HG02973 (cell line): Measurements from ENCODE around the gene DEFB131B.
"Not testable (repeated sequence)": the region's sequence is repeated elsewhere in the genome, so short reads cannot be mapped to it uniquely, and the experiment has no call there.

Source experiments
- ATAC-seq: cut with Tn5 transposase; IDR thresholded peaks from one replicate; pipeline ENCODE4 v1.9.1; 2021; ENCODE audit warnings: moderate library complexity; ENCODE audit not compliant: unreplicated experiment

Gene DEFB131B

DNA sequence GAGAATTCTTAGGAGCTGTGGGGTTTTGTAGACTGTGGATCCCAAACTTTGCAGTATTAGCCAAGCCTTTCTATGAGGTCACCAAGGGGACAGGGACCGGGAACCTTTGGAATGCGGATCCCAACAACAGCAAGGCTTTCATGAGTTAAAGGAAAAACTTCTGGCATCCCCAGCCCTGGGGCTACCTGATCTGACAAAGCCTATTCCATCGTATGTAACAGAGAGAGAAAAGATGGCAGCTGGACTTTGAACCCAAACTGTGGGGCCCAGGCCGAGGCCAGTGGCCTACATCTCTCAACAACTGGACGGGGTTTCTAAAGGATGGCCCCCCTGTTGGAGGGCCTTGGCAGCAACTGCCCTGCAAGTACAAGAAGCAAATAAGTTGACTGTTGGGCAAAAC lies 32.5 kb downstream of the DEFB131B start:
- not testable (repeated sequence) for ATAC-seq

DNA sequence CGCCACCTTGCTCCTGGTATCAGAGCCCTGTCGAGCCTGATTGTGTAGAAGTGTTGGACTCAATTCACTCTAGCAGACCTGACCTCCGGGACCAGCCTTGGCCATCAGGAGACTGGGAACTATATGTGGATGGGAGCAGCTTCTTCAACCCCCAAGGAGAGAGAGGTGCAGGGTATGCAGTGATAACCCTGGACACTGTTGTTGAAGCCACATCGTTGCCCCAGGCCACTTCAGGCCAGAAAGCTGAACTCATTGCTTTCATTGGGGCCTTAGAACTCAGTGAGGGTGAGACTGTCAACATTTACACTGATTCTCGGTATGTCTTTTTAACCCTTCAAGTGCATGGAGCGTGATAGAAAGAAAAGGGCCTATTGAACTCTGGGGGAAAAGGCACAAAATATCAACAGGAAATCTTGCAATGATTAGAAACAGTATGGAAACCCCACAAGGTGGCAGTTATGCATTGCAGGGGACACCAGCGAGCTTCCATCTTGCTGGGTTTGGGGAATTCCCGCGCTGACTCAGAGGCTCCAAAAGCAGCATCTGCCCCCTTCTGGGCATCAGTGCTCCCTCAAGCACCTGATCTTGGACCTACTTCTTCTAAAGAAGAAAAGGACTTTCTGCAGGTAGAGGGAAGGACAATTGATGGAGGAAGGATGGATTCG lies 33.2 kb downstream of the DEFB131B start:
- not testable (repeated sequence) for ATAC-seq

DNA sequence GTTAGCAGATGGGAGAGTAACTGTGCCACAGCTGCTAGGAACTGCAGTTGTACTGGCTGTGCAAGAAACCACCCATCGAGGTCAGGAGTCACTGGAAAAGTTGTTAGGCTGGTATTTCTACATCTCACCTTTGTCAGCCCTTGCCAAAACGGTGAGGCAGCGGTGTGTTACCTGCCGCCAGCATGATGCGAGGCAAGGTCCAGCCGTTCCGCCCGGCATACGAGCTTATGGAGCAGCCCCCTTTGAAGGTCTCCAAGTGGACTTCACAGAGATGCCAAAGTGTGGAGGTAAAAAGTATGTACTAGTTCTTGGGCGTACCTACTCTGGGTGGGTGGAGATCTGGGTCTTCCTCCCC lies 33.7 kb downstream of the DEFB131B start:
- not testable (repeated sequence) for ATAC-seq

DNA sequence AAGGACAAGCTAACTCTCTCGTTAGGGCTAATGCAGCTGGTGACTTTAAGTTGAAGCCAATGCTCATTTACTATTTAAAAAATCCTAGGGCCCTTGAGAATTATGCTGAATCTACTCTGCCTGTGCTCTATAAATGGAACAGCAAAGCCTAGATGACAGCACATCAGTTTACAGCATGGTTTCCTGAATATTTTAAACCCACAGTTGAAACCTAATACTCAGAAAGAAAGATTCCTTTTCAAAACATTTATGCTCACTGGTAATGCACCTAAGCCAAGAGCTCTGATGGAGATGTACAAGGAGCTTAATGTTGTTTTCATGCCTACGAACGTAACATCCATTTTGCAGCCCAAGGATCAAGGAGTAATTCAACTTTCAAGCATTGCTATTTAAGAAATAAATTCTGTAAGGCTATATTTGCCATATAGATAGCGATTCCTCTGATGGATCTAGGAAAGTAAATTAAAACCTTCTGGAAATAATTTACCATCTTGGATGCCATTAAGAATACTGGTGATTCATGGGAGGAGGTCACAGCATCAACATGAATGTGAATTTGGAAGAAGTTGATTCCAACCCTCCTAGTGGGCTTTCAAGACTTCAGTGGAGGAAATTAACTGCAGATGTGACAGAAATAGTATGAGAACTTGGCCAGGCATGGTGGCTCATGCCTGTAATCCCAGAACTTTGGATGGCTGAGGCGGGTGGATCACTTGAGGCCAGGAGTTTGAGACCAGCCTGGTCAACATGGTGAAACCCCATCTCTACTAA lies 35.7 kb downstream of the DEFB131B start:
- ATAC-seq: no peak

DNA sequence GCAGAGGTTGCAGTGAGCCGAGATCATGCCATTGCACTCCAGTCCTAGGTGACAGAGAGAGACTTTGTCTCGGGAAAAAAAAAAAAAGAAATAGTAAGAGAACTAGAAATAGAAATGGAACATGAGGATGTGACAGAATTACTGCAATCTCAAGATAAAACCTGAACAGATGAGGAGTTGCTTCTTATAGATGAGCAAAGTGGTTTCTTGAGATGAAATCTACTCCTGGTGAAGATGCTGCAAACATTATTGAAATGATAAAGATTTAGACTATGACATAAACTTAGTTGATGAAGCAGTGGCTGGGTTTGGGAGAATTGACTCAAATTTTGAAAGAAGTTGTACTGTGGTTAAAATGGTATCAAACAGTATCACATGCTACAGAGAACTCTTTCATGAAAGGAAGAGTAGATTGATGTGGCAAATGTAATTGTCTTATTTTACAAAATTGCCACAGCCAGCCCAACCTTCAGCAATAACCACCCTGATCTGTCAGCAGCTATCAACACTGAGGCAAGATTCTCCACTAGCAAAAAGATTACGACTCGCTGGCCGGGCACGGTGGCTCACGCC lies 36.5 kb downstream of the DEFB131B start:
- ATAC-seq: no peak

DNA sequence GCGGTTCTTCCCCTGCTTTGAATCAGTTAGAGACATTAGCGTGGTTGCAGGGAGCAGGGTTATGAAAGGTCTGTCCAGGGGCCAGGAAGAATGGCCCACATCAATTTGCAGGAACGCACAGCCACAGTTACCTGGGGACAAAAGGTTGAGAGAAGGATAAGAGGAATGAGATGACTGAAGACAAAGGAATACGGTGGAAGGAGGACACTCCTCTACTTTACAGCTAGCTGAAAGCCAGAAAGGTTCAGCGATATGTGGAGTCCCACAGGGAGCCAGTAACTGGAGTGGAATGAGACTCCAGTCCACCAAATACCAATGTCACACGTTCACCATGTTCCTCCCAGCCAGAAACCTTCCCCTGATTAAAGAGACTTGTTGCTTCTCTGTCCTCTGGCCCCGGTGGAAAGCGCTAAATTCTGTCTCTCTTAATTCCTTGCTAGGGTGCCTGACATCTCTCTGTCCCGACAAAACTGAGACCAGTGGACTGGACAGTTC lies 39.4 kb downstream of the DEFB131B start:
- no peak for ATAC-seq

DNA sequence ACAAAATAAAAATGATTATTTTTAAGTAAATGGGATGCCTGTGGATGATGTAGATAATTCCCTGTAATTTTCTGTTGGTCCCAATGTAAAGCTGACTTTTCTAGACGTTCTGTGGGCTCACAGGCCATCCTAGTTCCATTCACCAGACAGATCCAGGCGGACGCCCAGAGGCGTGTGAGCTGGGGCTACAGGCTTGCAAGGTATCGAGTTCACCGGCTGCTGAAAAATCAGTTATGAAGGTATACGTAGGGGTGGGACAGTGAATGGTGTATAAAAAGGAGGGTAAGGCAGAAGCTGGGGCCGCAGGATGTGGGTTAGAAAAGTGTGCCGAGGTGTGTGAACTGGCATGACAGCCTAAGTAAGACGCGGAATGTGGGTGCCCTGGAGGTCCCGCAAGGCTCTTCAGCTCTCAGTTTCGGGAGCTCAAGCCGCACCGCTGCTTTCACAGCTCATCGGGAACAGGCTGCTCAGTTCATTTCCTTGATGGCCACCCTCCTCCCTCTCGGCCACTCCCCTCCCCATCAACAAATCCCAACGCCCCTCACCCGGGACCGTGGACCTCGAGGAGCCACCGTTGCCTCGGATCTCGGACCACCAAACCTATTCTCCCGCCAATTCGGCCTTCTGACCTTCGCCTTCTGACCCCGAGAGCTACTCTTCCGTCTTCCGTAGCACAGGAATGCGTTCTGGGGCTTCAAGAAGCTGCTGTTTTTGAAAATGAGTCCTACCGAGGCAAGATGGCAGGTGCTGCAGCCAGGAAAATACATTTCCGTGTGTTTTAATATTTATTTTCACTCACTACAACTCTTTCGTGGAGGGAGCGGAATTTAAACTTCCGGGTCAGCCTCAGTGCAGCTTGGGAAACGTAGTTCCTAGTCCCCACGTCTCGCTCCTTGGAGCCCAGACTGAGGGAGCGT lies 49.8 kb downstream of the DEFB131B start, which contains the start of gene XNDC1N:
TSS of gene XNDC1N (minus strand) at position 775 of the 917 bp plus-strand sequence. CDS start 5,241 bp downstream, outside the sequence.
- peak; percentile 67 for ATAC-seq

DNA sequence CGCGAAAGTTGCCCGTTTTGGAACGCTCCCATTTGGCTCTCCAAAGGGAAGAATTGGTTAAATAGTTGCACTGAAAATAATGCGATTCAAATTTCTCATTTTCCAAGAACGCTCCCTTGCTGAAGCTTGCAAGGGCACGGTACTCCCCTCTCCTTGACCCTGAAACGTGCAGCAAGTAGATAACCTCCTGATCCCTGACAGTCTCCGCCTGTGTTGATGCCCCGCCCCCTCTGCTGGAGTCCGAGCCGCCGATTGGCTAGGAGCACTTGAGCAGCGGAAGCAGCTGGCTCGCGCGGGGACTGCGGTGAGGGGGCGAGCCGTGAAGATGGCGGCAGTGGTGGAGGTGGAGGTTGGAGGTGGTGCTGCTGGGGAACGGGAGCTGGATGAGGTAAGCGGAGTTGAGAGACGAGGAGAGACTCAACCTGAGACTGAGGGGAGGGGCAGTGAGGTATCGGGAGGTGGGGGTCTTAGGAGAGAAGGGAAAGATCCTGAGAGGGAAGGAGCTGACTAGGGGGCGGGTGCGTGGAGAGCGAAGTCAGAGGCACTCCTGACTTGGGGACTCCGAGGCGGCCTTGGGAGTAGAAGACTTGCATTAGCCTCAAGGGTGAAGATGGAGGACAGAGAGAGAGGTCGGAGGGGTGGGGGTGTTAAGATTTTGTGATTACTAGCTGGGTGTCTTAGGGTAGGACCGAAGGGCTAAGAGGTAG lies 50.6 kb downstream of the DEFB131B start, which contains the start of gene RNF121:
TSS of gene RNF121 (plus strand) at position 310 of the 707 bp plus-strand sequence. CDS start at position 326, 16 bp downstream.
- peak; percentile 71 for ATAC-seq

DNA sequence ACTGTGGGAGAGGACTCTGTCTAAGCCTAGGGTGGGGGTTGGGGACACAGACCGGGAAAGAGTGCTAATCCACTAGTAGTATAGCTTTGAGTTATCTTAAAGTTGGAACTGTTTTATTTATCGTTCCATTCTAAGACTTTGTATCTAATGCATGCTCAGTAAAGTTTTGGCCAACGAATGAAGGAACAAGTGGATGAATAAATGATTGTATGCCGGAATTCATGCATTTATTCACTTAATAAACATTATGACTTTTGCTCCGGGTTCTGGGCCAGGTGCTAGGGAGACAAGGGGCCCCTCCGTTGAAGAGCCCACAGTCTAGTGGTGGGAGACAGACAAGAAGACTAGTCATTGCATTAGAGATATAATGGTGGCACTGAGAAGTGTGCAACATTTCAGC lies 51.2 kb downstream of the DEFB131B start:
- no peak for ATAC-seq

DNA sequence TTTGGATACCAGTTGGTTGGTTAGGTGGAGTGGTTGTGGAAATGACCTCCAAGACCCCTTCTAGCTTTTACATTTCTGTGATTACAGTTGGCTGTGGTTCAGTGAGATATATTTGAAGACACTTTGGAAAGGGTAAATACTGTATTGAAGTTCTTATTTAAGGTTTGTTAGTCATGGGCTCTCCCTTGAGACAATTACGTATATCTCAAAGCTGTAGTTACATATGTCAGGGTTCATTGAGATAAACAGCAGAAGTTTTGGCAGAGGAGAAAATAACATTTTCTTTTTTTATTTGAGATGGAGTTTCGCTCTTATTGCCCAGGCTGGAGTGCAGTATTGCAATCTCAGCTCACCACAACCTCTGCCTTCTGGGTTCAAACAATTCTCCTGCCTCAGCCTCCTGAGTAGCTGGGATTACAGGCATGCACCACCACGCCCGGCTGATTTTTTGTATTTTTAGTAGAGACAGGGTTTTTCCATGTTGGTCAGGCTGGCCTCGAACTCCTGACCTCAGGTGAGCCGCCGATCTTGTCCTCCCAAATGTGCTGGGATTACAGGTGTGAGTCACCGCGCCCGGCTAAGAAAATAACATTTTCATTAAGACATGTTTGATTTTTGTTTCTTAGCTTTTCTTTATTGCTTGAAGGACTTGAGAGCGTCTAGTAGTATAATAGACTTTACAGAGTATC lies 52.4 kb downstream of the DEFB131B start:
- no peak for ATAC-seq

DNA sequence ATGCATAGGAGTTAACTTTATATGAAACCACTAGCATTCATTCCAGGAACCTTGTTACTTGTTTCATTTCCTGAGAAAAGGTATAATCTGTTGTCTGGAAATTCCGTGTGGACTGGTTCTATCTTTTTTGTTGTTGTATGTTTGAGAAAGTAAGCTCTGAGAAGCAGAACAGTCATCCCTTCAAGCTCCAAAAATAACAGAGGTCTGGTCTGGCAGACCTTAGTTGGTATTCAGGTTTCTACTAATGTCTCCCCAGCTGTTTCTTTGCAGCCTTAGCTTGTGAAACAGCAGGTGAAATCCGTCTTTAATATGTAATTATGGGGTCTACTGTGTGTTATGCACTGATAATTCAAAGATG lies 53.0 kb downstream of the DEFB131B start:
- no peak for ATAC-seq

DNA sequence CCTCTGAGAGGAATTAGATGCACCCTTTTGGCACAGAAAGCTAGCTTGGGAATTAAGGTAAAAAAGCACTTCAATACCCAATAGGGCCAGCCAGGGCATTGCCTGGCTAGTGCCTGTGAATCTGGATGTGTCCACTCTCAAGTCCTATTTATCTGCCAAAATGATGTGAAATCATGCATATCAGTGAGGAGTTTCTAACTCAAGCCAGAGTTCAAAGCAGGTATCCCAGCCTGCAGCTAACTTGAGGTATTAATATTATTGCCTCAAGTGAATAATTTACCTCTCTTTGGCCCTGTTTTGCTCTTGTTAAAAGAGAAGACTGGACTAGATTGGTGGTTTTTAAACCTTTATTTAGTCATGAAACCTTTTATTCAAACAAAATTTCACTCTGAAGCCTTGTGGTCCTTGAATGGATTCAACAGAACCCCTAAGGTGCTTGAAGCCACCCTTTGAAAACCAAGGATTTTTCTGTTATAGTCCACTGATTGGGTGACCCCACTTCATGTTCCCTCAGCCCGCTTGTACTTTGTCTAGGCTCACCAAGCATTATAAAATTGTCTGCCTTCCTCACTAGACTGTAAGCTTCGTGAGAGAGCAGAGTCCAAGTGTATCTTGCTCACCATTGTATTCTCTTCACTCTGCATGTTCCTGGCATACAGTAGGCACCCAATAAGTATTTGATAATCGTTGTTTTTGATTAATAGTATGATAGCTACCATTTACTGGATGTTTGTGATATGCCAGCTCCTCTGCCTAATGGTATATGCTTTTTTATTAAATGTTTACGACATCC lies 55.1 kb downstream of the DEFB131B start:
- ATAC-seq: no peak
